HL-60/S4 treated with phorbol 12-myristate 13-acetate at 8.2 ng/mL for 4 days and 3 days (cell line): ENCODE results near the gene ATP1A2.
"Not testable (repeated sequence)": the region's sequence is repeated elsewhere in the genome, so short reads cannot be mapped to it uniquely, and the experiment has no call there.

Experiments
- in situ Hi-C: fragments of 300-500 bp; cut with MboI; formaldehyde crosslinking; loops from 2 replicates; pipeline ENCODE4 v1.15.0; 2022; ENCODE audit warnings: low sequenced_read_pairs

Gene ATP1A2

DNA sequence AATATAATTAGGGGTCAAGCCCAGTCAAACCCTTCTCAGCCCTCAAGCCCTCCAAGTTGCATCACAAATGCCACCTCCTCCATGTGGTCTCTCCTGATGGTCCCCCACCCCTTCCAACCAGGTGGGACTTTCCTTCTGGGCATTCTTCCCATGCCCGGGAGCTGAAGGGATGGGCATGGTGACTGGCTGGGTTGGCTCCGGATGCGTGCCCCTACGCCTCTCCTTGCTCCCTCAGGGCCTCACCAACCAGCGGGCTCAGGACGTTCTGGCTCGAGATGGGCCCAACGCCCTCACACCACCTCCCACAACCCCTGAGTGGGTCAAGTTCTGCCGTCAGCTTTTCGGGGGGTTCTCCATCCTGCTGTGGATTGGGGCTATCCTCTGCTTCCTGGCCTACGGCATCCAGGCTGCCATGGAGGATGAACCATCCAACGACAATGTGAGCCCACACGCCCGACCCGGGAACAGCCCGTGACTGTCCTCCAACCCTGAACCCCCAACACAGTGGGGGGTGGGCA, 7.5 kb downstream of the ATP1A2 start:
- in situ Hi-C loops: no loop called here

DNA sequence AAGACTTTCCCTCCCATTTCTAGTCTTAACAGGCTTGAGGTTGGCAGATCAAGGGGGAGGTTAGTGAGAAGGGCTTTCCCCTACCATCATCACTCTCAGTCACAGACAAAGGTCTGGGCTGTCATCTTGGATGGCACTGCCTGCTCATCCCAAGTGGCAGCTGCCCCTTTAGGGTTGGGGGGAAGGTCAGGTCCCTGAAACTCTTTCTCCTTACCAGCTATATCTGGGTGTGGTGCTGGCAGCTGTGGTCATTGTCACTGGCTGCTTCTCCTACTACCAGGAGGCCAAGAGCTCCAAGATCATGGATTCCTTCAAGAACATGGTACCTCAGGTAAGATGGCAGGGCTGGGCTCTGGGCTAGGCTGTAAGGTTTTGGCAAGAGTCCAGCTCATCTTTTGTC, 8.2 kb downstream of the ATP1A2 start:
- in situ Hi-C loops: no loop called here

DNA sequence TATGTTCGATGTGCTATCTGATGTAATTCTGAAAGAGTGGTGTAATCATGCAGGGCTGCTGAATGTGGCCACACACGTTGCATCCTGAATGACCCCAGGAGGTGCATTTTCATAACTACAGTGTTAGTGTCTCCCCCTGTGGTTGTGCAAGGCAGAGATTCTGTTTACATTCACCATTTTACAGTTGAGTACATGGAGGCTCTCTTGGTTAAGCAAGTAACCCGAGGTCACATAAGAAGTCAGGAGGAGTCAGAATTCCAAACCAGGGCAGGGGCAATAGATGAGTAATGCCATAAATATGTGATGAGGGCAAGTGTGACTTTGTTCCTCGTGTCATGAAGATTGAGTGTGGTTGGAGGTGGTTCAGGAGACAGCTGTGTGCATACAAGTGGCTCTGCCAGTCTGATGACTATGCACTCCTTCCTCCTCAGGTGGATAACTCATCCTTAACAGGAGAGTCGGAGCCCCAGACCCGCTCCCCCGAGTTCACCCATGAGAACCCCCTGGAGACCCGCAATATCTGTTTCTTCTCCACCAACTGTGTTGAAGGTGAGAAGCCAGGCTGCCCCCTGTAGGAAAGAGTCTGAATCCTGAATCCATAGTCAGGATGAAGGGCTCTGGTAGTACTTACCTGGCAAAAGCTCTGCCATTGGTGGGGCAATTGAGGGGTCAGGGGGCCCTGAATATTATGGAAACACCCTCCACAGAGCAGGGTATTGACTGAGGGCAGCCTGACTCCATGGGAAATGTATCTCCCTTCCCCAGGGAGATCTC, 9.3 kb downstream of the ATP1A2 start:
- in situ Hi-C loops: no loop called here

DNA sequence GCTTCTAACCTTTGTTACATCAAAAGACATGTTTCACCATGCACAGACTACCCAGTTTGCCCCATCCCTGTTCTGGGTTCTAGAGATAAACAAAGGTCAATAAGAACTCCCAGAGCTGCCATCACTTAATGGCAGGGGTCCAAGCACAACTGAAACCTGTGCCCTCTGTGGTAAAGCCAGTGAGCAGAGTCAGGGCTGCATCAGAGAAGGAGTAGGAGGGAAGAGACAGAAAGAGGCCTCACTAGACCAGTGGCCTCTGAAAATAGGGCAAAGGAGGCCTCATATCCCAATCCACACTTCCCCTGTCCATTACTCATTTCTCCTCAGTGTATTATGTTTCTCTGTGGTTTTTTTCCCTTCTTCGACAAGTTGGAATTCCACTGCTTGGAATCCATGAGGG, 10.2 kb downstream of the ATP1A2 start:
- in situ Hi-C loops: no loop called here

DNA sequence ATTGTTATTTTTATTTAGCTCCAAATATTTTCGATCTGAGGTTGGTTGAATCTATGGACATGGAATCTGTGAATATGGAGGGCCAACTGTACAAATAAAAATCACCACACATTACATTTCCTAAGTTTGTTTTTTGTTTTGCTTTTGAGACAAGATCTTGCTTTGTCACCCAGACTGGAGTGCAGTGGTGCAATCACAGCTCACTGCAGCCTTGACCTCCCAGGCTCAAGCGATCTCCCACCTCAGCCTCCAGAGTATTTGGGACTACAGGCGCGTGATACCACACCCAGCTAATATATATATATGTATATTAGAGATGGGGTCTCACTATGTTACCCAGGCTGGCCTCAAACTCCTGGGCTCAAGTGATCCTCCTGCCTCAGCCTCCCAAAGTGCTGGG, 10.8 kb downstream of the ATP1A2 start:
- in situ Hi-C loops: not testable (repeated sequence)

DNA sequence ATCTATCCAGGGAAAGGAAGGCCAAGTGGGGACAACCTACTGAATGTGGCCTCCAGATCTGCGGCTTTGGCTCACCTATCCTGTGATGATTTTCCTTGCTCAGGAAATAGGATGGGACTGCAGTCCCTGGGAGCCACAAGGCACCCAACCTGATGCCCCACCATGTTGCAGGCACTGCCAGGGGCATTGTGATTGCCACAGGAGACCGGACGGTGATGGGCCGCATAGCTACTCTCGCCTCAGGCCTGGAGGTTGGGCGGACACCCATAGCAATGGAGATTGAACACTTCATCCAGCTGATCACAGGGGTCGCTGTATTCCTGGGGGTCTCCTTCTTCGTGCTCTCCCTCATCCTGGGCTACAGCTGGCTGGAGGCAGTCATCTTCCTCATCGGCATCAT, 11.8 kb downstream of the ATP1A2 start:
- in situ Hi-C loops: no loop called here

DNA sequence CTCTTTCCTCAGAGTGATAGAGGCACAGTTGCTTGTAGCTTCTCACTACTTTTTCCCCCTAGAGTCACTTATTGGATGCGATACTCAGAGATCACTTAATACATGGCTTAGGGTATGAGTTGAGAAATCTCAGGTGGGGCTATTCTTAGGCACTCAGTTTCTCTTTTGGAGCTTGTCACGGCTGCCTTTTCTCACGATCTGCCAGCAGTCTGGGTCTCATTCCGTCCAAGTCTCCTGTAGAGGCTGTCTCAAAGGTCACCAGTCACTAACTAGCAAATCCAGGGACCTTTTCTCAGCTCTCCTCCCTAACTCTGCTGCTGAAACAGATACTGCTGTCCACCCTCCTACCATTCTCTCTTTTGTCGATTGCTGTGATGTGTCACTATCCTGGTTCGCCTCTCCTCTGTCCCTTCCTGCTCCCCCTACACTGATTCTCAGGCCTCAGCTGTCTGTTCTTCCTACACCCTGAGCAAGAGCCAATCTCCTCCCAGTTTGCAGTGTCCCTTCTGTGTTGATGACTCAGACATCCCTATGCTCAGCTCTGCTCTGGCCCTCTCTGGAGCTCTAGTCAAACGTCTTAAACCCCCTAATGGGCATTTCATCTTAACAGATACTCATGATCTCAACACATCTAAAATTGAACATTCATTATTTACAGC, 12.4 kb downstream of the ATP1A2 start:
- in situ Hi-C loops: no loop called here

DNA sequence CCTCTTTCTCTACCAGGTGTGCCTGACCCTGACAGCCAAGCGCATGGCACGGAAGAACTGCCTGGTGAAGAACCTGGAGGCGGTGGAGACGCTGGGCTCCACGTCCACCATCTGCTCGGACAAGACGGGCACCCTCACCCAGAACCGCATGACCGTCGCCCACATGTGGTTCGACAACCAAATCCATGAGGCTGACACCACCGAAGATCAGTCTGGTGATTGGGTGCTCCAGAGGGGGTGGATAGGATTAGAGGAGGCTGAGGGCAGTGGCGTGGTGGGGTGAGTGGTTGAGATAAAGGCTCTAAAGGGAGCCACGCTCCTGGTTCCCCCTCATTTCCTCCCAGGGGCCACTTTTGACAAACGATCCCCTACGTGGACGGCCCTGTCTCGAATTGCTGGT, 13.1 kb downstream of the ATP1A2 start:
- in situ Hi-C loops: no loop called here

DNA sequence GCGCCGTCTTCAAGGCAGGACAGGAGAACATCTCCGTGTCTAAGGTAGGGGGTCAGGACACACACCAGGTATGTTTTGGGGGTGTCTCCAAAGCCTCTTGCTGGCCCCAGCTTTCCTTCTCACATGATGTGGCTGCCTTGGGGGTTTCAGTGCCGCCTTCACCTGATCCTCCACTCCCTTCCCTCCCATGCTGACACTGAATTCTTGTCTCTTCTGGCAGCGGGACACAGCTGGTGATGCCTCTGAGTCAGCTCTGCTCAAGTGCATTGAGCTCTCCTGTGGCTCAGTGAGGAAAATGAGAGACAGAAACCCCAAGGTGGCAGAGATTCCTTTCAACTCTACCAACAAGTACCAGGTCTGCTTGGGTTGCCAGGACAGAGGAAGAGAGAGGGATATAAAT, 13.5 kb downstream of the ATP1A2 start:
- in situ Hi-C loops: no loop called here

DNA sequence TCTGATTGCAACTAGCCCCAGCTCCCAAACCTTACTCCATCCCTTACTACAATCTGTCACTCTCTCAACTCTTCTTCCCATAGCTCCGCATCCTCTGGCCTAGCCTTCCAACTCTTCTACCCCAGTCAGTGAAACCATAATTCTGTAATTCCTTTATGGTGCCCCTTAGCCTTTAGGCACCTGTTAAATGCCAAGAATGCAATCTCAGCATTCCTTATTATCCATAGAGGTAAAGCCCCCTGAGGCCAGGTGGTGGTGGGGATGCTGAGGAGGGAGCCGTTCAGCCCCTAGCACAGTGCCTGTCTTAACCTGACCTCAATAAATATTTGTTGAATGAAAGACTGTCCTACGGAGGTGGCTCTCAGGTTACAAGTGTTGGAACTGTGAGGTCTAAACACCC, 14.0 kb downstream of the ATP1A2 start:
- in situ Hi-C loops: no loop called here

DNA sequence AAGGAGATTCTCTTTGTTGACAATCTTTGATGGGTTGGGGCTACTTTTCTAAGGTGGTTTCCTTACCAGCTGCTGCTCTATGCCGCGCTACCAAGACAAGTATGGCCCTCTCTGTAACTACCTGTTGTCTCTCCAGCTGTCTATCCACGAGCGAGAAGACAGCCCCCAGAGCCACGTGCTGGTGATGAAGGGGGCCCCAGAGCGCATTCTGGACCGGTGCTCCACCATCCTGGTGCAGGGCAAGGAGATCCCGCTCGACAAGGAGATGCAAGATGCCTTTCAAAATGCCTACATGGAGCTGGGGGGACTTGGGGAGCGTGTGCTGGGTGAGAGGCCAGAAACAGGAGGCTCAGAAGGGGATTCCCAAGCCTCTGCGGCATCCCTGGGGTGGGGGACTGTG, 14.4 kb downstream of the ATP1A2 start:
- in situ Hi-C loops: no loop called here

DNA sequence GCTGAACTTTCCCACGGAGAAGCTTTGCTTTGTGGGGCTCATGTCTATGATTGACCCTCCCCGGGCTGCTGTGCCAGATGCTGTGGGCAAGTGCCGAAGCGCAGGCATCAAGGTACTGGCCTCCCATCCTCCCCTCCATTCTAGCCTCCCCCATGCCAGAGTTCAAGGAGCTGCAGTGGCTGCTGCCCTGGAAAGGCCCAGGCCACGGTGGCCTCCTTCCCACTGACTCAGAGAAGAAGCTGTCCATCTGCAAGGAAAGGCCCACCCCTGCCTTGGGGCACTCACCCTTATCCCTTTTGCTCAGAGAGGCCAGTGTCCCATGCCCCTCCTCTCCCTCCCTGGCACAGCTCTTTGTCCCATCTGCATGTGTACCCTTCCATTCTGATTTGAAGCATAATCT, 14.9 kb downstream of the ATP1A2 start:
- in situ Hi-C loops: no loop called here

DNA sequence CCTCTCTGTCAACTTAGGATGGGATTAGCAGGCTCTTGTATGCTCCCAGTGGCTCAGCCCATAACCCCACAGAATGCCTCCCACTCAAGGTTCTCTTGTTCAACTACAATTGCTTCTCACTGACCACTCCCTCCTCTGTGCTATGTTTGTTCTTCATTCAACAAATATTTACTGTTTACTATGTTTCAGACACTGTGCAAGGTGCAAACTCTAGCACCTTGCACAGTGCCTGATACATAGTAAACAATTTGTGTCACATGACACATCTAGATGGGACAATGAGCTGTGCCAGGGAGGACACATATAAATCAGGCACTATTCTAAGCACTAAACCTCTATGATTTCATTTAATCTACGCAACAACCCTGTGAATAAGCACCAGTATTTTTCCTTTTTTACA, 15.4 kb downstream of the ATP1A2 start:
- in situ Hi-C loops: no loop called here

DNA sequence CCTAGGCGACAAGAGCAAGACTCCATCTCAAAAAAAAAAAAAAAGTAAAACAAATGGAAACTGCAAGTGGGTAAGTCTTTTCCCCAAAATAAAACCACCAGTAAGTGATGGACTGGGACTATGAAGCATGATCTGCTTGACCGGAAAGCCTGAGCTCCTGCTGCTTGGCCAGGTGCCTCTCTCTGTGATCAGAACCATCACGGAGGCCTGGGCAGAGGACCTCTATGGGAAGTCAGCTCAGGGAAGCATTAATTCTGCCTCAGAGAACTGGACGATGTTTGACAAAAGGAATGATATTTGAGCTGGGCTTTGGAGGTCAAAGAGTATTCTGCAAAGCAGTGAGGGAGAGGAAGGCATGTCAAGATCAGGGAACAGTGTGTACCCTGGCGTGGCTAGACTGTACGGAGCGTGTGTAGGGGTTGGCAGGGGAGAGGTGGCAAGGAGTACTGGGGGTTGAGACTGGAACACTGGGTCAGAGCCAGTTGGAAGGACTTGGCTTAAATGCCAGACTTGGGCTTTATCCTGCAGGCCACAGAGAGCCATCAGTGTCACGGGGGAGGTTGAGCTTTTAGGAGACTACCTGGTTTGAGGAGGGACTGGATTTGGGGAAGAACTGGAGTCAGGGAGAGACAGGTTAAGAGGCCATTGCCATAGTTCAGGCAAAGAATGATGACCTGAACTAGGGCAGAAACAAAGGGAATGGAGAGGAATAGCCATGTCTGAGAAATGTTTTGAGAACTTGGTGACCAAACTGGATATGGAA, 16.4 kb downstream of the ATP1A2 start:
- in situ Hi-C loops: no loop called here

DNA sequence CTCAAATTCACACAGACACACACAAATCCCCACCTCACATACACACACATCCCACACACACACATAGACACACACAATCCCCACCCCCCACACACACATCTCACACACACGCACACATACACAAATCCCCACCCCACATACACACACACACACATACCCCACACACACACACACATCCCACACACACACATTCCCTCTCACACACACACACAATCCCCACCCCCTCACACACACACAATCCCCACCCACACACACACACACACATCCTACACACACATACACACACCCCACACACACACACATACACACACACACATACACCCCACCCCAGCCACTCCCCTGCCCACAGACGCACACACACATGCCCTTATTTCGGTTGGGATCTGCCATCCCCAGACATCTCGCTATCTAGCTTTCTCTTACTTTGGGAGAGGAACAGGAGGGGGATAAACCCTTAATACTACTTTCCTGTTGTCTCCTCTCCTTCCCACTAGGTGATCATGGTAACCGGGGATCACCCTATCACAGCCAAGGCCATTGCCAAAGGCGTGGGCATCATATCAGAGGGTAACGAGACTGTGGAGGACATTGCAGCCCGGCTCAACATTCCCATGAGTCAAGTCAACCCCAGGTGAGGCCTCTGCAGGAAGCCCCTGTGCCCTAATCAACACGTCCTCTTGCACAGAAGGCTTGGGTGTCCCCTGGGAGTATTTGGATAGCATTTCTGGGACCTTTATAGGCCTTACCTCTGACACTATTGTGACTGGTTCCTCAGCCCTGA, 18.6 kb downstream of the ATP1A2 start:
- in situ Hi-C loops: no loop called here

DNA sequence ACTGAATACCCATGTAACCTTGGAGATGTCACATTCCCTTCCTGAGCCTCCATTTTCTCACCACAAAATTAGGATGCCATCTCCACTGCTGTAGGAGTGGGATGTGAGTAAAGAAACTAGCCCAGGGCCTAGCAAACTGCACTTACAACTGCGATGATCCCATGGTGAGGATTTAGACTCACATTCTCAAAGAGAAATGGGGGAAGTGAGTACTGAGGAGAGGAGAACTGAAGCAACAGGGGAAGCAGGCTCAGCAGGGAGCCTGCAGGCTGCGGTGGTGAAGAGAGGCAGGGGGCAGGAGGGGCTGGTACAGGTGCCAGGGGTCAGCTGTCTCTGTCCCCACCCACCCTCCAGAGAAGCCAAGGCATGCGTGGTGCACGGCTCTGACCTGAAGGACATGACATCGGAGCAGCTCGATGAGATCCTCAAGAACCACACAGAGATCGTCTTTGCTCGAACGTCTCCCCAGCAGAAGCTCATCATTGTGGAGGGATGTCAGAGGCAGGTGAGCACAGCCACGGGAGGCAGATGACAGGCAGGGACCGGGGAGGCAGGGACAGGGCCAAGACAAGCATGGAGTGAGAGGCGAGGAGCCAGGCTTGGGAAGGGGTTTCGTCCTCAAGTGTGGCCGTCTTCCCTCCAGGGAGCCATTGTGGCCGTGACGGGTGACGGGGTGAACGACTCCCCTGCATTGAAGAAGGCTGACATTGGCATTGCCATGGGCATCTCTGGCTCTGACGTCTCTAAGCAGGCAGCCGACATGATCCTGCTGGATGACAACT, 19.4 kb downstream of the ATP1A2 start:
- in situ Hi-C loops: no loop called here

DNA sequence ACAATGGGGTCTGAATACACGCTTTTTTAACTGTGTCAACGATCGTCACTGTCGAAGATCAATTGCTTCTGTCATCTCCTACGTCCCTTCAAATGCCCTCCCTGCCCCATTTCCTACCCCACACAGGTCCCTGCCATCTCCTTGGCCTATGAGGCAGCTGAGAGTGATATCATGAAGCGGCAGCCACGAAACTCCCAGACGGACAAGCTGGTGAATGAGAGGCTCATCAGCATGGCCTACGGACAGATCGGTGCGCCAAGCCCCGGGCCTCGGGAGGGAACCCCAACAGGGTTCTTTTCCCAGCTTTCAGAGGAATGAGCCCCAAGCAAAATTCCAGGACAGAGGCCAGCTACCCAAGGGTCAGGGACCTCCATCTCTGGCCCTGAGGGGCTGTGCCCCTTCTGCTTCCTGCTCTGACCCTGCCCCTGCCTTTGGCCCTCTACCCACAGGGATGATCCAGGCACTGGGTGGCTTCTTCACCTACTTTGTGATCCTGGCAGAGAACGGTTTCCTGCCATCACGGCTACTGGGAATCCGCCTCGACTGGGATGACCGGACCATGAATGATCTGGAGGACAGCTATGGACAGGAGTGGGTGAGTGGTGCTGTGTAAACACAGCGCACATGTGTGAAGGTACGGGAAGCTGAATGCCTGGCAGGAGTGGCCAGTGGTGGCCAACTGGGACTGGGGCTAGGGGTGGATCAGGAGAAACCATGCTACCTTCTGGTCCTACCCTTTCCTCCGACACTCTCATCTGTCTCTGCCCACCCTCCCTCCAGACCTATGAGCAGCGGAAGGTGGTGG, 20.8 kb downstream of the ATP1A2 start:
- in situ Hi-C loops: no loop called here

DNA sequence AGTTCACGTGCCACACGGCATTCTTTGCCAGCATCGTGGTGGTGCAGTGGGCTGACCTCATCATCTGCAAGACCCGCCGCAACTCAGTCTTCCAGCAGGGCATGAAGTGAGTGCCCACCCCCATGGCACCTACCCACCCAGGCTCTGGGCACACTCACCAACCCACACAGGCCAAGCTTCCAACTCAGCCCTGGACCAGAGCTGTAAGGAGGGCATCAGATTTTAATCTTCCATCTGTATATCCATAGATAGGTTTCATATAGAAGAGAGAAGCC, 21.3 kb downstream of the ATP1A2 start:
- in situ Hi-C loops: no loop called here

DNA sequence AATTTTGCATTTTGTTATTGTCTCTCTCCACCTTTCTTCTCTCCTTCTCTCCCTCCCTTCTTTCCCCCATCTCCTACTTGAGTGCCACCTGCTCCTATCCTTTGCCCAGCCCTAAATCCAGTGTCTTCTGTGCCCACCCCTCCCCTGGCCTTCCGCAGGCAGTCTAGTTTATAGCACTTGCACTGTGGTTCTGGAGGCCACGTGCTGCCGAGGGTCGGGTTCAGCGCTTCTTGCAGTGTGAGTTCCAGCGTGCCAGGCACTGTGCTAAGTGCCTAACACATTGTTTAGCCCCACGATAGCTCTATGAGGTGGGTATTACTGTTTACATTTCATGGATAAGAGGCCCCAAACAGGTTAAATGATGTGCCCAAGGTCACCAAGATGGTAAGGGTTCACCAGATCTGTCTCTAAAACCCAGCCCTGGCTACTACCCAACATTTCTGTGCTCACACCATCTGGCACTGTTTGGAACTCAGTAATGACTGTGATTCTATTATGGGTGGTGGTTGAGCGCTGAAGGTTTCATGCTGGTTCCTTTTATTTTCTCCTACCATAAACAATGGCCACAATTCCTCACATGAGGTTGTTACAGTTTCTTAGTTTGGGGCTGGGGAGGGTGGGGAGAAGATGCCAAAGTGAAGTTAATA, 21.8 kb downstream of the ATP1A2 start:
- in situ Hi-C loops: no loop called here
